HG02678 (cell line): ENCODE results near the gene BBS12.

Source experiments
- ATAC-seq: cut with Tn5 transposase; IDR thresholded peaks from one replicate; pipeline ENCODE4 v1.9.1; 2021; ENCODE audit warnings: mild to moderate bottlenecking, moderate library complexity; ENCODE audit not compliant: unreplicated experiment

Gene BBS12

GRCh38 chr4:122712782-122713181 is 19.7 kb upstream of the BBS12 start:
- ATAC-seq: no peak

GRCh38 chr4:122715221-122715620 is 17.3 kb upstream of the BBS12 start:
- no peak for ATAC-seq

- ATAC-seq: peak; percentile 88
Measured at GRCh38 chr4:122716825-122717448, 15.6 kb upstream of the BBS12 start.

- no peak for ATAC-seq
Measured at GRCh38 chr4:122718281-122718680, 14.2 kb upstream of the BBS12 start.

GRCh38 chr4:122722256-122722655 is 10.2 kb upstream of the BBS12 start:
- ATAC-seq: no peak

- no peak for ATAC-seq
Measured at GRCh38 chr4:122728856-122729255, 3.6 kb upstream of the BBS12 start.

- no peak for ATAC-seq
Measured at GRCh38 chr4:122731676-122732075, 828 bp upstream of the BBS12 start.

- ATAC-seq: no peak
Measured at GRCh38 chr4:122733787-122734120, 1.2 kb downstream of the BBS12 start.

GRCh38 chr4:122739174-122739573 is 6.7 kb downstream of the BBS12 start:
- ATAC-seq: no peak

- no peak for ATAC-seq
Measured at GRCh38 chr4:122742933-122743829, 10.7 kb downstream of the BBS12 start.

GRCh38 chr4:122744229-122744628 is 11.7 kb downstream of the BBS12 start:
- ATAC-seq: no peak

GRCh38 chr4:122746485-122746965 is 14.0 kb downstream of the BBS12 start:
- ATAC-seq: no peak

GRCh38 chr4:122747068-122747467 is 14.6 kb downstream of the BBS12 start:
- no peak for ATAC-seq

GRCh38 chr4:122747883-122748282 is 15.4 kb downstream of the BBS12 start:
- ATAC-seq: no peak

GRCh38 chr4:122749704-122750454 is 17.4 kb downstream of the BBS12 start:
- no peak for ATAC-seq

- no peak for ATAC-seq
Measured at GRCh38 chr4:122755675-122756074, 23.2 kb downstream of the BBS12 start.

GRCh38 chr4:122758033-122758432 is 25.5 kb downstream of the BBS12 start:
- peak; percentile 47 for ATAC-seq

GRCh38 chr4:122759639-122760310 is 27.3 kb downstream of the BBS12 start:
- ATAC-seq: no peak

- no peak for ATAC-seq
Measured at GRCh38 chr4:122762520-122762919, 30.0 kb downstream of the BBS12 start.

- no peak for ATAC-seq
Measured at GRCh38 chr4:122762966-122763716, 30.6 kb downstream of the BBS12 start.
